Iris pigment epithelial cell (primary cell): ENCODE data around the gene GRK3.
A peak's percentile ranks its signal among the peaks of the same experiment; 100 is the strongest.

Source experiments
- DNase-seq: peaks from one replicate; pipeline ENCODE4 v3.0.0-alpha.2; 2011; ENCODE audit warnings: low read depth

GRK3 gene

DNA sequence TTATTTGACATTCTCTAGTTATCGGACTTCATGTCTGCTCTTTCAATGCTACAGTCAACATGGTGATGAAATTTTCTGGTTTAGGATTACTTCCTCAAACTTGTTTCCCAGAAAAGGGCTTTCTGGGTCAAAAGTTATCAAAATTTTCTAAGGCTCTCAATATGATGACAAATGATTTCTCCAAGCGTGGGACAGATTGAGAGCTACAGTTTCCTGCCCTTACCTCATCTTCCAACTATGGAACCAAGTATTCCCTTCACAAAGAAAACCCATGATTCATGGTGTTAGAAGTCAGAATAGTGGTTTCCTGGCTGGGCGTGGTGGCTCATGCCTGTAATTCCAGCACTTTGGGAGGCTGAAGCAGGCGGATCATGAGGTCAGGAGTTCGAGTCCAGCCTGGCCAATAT, 195.4 kb downstream of the GRK3 start:
- DNase-seq: peak; percentile 98

DNA sequence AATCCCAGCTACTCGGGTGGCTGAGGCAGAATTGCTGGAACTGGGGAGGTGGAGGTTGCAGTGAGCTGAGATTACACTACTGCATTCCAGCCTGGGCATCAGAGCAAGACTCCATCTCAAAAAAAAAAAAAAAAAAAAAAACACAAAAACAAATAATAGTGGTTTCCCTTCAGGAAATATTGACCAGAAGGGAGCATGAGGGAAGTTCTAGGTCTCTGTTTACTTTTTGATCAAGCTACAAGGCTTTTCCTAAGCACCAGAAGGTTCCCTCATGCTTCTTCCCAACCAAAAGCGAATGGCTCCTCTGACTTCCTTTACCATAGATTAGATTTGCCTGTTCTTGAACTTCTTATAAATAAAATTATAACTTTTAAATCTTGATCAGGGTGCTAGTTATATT, 195.8 kb downstream of the GRK3 start:
- DNase-seq: no peak

DNA sequence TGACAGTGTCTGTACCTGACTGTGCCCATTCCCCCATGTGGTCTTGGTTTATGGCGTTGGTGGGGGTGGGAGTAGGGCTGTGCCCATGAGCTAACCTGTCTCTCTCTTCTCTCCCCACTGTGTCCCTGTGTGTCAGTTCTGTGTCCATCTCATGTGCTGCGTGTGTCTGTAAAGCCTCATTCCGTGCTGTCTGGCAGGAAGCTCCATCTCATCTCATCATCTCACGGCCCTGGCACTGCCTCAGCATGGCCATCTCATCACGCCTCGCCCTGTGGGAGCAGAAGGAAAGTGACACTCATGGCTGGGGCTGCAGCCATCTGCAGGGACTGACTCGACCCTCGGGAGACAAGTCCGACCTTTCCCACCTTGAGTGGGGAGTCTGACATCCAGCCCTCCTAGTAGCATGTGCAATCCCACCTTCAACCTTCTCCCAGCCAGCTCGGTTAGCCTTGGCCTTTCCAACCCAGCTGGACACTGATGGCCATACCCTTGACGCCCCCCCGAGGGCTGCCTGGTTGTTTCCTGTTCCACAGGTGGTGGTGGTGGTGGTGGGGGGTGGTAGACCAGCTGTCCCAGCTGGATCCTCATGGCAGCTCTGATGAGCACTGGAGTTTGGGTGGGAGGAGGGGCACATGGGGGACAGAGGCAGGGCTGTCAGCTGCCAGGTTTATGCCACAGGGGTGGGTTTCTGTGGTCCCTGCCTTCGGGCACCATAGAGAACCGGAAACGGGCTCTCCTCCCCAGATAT, 196.5 kb downstream of the GRK3 start:
- DNase-seq: no peak

DNA sequence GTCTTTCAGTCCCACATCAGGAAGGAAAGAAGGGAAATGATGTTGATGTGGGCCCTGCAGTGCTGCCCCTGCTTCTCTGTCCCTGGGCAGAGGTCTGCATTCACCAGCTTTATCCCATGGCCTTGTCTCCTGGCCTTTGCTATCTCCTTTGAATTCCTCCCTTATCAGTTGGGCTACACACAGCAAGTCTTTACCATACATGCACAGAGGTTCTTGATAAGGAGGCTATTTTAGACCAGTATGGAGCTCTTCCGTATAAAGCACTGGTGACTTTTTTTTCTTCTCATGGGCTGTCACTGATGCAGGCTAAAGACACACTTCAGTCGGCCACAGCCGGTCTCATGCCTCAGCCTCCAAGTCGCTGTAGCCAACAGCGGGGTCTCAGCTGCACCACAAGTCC, 197.7 kb downstream of the GRK3 start:
- no peak for DNase-seq

DNA sequence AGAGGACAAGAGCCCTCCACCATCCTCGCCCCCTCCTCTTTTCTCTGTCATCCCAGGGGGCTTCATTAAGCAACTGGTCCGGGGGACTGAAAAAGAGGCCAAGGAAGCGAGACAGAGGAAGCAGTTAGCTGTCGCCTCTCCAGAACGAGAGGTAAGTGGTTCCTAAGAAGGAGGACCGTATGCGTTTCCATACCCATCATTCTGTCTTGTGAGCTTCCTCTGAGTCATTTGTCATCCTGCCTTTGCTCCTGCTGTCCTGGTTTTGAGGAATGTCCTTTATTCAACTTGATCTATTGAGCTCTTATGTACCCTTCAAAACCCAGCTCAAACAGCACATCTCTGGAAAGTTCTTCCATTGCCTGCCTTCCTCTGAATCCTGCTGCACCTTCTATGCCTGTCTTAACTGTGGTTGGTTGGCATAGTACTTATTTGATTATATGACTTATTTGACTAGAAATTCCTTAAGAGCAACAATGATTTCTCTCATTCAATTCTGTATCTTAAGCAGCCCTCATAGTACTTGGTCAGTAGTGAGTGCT, 198.8 kb downstream of the GRK3 start:
- no peak for DNase-seq

DNA sequence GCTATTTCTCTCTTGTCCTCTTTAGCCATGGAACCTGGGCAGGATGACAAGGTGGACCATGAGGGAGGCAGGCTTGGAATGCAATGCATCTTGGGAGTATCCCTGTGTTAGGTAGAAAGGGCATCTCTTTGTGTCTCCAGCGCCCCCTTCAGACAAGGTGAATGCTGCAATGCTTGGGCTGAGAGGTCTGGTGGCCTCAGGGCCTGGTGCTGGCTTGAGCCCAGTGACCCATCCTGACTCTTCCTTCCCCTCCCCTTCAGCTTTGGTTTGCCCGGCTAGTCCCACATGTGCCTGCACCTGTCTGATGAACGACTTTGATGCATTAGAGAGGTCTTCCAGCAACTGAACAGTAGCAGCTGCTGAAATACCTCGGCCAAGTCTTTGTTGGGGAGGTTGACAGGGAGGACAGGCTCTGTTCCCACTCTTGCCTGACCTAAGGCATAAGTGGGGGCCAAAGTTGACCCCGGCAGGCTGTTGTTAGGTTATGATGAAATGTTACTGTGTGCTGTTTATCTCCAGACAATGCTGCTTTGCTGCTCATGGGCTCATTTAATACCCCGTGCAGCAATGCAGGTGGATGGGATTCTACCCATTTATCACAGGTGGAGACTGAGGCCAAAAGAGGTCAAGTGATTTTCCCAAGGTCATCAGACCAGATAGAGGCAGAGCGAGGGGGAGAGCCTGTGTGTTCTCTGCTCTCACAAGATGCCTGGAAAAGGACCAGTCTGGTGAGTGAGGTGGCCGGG, 200.0 kb downstream of the GRK3 start:
- no peak for DNase-seq

DNA sequence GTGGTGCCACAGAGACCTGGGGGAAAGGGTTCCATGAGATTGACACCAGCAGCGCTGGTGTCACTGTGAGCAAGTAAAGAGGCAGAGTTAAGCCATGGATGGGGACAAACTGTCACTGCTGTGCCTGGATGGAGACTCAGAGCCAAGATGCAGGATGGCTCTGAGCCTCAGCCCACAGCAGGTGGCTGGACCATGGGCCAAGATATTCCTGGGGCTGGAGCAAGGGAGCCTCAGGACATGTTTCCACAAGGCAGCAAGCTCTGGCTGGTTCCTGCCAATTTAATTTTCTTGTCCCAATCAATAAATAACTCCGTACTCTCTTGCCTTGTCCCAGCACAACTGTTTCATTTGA, 200.5 kb downstream of the GRK3 start:
- no peak for DNase-seq

DNA sequence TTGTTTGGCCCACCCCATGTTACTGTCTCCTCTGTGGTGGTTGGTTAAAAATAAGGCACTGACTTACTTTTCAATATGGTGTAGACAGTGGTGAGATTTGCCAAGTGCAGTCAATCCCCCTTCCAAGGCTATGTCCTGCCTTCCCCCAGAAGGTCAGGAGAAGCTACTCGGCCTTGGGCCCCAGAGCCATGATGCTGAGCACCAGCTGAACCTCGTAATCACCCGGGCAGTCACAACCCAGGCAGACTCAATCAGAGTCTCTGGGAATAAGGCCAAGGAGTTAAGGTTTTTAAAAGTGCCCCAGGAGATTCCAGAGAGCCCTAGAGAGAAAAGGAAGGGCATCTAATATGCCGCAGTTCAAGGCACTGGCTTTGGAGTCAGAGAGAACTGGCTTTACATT, 201.3 kb downstream of the GRK3 start:
- no peak for DNase-seq

DNA sequence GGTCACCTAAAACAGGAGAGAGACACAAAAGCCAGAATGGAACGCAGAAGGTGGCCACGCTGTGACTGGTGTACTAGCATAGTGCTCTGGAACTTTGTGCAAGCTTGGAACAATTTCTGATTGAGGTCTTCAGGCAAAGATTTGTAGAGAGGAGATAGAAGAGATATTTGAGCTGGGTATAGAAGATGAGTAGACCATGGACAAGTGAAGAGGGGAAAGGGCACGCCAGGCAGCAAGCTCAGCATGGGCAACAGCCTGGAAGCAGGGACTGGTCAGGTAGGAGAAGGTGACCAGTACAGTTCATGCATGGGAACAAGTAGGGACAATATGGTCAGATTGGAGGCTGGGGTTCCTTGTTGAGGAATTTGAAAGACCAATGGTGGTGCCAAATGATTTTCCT, 201.9 kb downstream of the GRK3 start:
- no peak for DNase-seq

DNA sequence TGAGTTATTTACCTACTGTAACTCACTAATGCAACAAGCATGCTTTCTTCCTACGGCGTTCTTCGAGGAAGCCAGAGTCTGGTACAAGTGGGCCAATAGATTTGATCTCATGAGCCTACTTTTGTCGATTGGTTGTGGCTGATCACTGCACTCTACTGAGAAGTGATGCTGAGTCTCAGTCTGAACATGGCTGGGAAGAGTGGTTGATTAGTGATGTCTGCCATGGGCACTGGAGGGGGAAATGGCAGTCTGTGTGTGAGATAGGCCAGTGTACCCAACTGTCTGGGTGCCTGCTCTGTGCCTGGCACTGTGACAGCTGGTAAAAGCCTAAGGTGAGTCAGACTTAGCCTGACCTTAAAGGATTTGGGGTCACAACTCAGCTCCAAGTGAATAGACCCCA, 205.9 kb downstream of the GRK3 start:
- DNase-seq: no peak

DNA sequence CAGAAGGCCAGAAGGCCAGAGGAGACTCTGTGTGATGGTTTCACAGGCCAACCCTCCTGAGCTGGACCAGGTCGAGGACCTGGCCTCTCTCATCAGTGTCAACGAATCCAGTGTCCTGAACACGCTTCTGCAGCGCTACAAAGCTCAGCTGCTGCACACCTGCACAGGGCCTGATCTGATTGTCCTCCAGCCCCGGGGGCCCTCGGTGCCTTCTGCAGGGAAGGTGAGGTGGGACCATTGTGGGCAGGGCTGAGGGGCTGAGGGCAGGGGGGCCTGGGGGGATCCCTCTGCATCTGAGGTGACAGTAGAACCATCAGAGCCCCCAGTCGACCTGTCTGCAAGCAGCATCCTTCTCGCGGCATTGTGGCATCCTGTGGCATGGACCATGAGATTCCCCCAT, 207.8 kb downstream of the GRK3 start:
- DNase-seq: no peak

DNA sequence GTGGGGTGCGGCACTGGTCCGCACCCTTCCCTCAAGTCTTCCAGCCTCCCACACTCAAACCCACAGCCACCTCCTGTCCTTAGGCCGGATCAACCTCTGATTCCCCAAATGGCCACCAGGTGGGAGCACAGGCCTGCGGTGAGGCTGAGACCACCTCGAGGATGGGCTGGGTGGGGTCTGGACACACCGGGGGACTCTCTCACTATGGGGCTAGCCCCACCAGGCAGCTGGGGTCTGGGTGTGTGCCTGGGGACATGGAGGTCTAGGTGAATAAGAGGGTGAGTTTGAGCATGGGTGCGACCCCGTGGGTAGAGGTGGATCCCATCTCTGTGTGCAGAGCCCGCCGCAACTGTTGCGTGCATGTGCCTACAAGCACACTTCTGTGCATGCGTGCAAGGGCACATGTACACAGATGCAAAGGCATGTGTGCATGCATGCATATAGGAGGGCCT, 210.1 kb downstream of the GRK3 start:
- no peak for DNase-seq

DNA sequence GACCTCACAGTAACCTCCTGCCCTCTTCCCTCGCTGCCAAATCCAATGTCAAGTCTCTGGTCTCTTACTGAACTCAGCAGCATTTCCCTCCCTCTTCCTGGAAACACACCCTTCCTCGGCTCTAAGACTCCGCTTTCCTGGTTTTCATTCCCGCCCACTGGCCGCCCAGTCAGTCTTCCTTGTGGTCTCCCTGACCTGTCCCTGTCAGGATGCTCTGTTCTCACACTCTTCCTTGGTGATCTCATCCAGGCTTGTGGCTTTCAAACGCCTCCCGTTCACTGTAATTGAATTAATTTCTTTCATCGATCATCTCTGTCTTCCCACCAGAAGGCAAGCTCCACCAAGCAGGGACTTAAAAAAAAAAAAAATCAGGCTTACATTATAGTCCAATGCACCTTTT, 211.1 kb downstream of the GRK3 start:
- DNase-seq: peak; percentile 52

DNA sequence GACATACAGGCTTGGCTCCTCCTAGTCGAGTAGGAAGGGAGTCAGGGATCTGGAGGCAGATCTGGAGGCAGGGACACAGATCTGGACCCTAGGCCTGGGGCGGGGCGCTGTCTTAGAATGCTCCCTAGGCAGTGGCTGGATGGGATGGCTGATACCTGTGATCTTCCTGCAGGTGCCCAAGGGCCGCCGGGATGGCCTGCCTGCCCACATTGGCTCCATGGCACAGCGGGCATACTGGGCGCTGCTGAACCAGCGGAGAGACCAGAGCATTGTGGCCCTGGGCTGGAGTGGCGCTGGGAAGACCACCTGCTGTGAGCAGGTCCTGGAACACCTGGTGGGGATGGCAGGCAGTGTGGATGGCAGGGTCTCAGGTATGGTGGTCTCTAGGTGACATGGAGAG, 212.9 kb downstream of the GRK3 start:
- DNase-seq: no peak

DNA sequence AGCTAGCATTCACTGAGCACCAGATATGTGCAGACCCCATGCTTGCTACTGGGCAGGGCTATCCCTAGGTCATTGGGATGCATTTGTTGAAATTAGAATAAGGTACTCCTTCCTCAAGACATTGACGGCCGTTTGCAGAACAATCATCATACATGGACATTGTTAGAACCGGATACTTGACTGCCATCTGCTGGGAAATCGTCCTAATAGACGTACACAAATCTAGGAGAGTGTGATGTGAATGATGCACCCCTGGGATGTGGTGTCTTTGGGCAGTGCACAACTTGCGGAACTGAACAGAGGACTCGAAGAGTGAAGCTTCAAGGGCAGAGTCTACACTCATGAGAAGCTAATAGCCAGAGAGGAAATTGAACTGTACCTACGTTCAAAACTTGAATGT, 213.4 kb downstream of the GRK3 start:
- peak; percentile 62 for DNase-seq
